Ectodermal cell (in vitro differentiated cells): Measurements from ENCODE around the gene SETD3.

Experiments
- H3K27ac ChIP-seq: 2 replicates; pipeline ENCODE4 v1.7.0; 2013; ENCODE audit warnings: mild to moderate bottlenecking, low read depth, low read length; ENCODE audit not compliant: insufficient read depth, poor library complexity, severe bottlenecking
- H3K27me3 ChIP-seq: 2 replicates; pipeline ENCODE4 v1.7.0; 2013; ENCODE audit warnings: mild to moderate bottlenecking, low read length; ENCODE audit not compliant: insufficient read depth, control insufficient read depth, poor library complexity, severe bottlenecking
- H3K36me3 ChIP-seq: one replicate; pipeline ENCODE4 v1.7.0; 2013; ENCODE audit warnings: low read length; ENCODE audit not compliant: control insufficient read depth, insufficient read depth
- H3K4me1 ChIP-seq: one replicate; pipeline ENCODE4 v1.7.0; 2013; ENCODE audit warnings: low read length; ENCODE audit not compliant: control insufficient read depth, insufficient read depth
- H3K4me3 ChIP-seq: 2 replicates; pipeline ENCODE4 v1.7.0; 2013; ENCODE audit warnings: low read depth, low read length, control low read depth; ENCODE audit not compliant: insufficient read depth
- H3K9me3 ChIP-seq: 2 replicates; pipeline ENCODE4 v1.7.0; 2013; ENCODE audit warnings: mild to moderate bottlenecking, low read length, moderate library complexity; ENCODE audit not compliant: control insufficient read depth
- WGBS, 2 experiments: methylation state at CpG; one replicate each; pipeline ENCODE4 v1.1.7; 2013; ENCODE audit warnings: missing lambda C conversion rate in 2 of 2; 5-methylcytosine and 5-hydroxymethylcytosine counted together

SETD3 gene

DNA sequence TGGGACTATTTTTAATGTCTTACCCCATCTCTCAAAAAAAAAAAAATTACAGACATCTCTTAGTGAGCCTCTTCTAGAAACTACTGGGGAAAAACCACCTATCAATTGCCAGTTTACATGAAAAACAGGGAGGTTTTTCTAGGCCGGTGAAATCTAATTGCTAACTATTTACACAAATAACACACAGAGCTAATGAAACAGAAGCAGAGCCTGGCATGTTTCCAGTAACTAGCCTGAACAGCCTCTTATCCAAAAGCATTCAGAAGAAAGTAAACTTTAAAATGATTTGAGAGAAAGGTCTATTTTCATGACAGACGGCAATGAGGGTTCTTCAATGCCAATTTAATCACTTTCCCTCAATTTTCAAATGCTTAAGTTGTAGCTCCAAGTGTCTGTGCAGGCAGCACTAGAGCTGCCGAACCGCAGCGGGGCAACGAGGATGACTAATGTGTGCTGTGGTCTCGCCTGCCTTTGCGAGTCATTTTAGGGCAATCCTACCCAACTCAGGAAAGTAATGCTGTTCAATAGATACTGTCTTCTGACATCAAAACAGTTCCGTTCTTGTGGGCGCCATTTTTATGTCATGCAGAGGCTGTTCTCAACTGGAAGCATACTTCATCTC lies 84.6 kb downstream of the SETD3 start:
- WGBS, 2 experiments, result 93 to 94% methylated on average over 10 of the region's 10 CpGs
- Histone ChIP-seq H3K4me3 (no peak overlapping the region), H3K27ac (no peak overlapping the region), H3K9me3 (no peaks in the 10 kb centered on the region), H3K27me3 (no peaks in the 10 kb centered on the region), H3K36me3 (peaks cover 25% of the 10 kb centered on the region), H3K4me1 (no peaks in the 10 kb centered on the region)

- Histone ChIP-seq H3K9me3 (no peaks in the 10 kb centered on the region), H3K36me3 (peaks cover 19% of the 10 kb centered on the region), H3K27ac (no peak overlapping the region), H3K27me3 (no peaks in the 10 kb centered on the region), H3K4me1 (no peaks in the 10 kb centered on the region), H3K4me3 (no peak overlapping the region)
- WGBS, 2 experiments, result 83 to 91% methylated on average over 9 of the region's 9 CpGs
Observed at GRCh38 chr14:99394602-99395156, 86.0 kb downstream of the SETD3 start.

GRCh38 chr14:99393059-99393655 lies 87.5 kb downstream of the SETD3 start:
- Histone ChIP-seq H3K4me3 (no peak overlapping the region), H3K27me3 (no peaks in the 10 kb centered on the region), H3K36me3 (peaks cover 10% of the 10 kb centered on the region), H3K27ac (no peak overlapping the region), H3K9me3 (no peaks in the 10 kb centered on the region), H3K4me1 (no peaks in the 10 kb centered on the region)
- 76% methylated on average over 12 of the region's 12 CpGs for WGBS, 2 experiments

DNA sequence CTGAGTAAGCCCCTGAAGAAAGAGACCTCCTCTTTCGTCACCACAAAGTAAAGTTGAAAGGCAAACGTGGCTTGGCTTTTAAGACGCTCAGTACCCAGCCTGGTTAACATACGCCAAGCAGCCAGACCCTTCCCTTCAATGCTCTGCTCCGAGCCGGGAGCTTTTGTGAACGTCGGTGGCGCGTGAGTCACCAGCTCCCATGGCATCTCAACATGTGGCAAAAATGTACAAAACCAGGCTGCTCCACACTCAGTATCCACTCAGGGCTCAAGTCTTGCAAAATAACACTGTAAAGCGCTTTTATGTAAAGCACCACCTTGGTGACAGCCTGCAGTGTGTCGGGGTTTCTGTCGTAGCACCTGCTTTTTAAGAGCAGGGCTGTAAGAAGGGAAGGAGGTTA lies 89.0 kb downstream of the SETD3 start:
- Histone ChIP-seq H3K9me3 (no peaks in the 10 kb centered on the region), H3K27me3 (no peaks in the 10 kb centered on the region), H3K4me1 (no peaks in the 10 kb centered on the region), H3K4me3 (no peak overlapping the region), H3K27ac (no peak overlapping the region), H3K36me3 (peaks cover 3% of the 10 kb centered on the region)
- 77 to 80% methylated on average over 13 of the region's 13 CpGs for WGBS, 2 experiments

DNA sequence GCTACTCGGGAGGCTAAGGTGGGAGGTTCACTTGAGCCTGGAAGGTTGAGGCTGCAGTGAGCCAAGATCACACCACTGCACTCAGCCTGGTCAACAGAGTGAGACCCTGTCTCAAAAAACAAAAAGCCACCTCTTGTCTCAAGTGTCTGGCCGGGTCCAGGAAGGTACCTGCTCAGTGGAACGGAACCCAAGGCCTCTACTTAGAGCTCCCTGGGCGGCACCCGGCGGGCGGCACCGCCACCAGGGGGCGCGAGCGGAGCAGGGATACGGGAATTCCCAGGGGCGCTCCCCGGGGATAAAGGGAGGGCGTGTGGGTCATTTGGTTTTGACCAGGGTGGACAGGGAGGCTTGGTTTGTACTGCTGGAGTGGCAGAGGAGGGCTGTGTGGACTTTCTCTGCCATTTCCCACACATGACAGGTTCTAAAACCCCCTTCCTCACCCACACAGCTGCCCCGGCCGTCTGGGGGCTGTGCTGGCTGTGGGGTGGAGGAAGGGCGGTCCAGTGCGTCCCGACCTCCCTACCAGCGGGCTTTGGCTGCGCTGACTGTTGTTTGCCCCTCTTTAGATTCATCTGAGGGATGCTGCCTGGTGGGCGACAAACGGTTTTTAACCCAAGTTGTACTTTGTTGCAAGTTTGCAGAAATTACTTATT lies 91.4 kb downstream of the SETD3 start:
- no peaks in the 10 kb centered on the region for H3K27me3 ChIP-seq
- no peaks in the 10 kb centered on the region for H3K36me3 ChIP-seq
- H3K27ac ChIP-seq, result no peak overlapping the region
- 38 to 42% methylated on average over 24 of the region's 24 CpGs for WGBS, 2 experiments
- H3K4me3 ChIP-seq, result no peak overlapping the region
- no peaks in the 10 kb centered on the region for H3K9me3 ChIP-seq
- H3K4me1 ChIP-seq, result no peaks in the 10 kb centered on the region

GRCh38 chr14:99388286-99388685 lies 92.4 kb downstream of the SETD3 start:
- Histone ChIP-seq H3K27ac (no peak overlapping the region), H3K27me3 (no peaks in the 10 kb centered on the region), H3K36me3 (no peaks in the 10 kb centered on the region), H3K4me1 (no peaks in the 10 kb centered on the region), H3K4me3 (no peak overlapping the region), H3K9me3 (no peaks in the 10 kb centered on the region)
- WGBS, 2 experiments, result 92 to 94% methylated on average over 12 of the region's 12 CpGs

GRCh38 chr14:99387880-99388279 lies 92.8 kb downstream of the SETD3 start:
- Histone ChIP-seq H3K27me3 (no peaks in the 10 kb centered on the region), H3K36me3 (no peaks in the 10 kb centered on the region), H3K9me3 (no peaks in the 10 kb centered on the region), H3K4me1 (no peaks in the 10 kb centered on the region), H3K27ac (no peak overlapping the region), H3K4me3 (no peak overlapping the region)
- 87 to 97% methylated on average over 5 of the region's 5 CpGs for WGBS, 2 experiments

- Histone ChIP-seq H3K4me1 (no peaks in the 10 kb centered on the region), H3K36me3 (no peaks in the 10 kb centered on the region), H3K27me3 (no peaks in the 10 kb centered on the region), H3K9me3 (no peaks in the 10 kb centered on the region), H3K27ac (no peak overlapping the region), H3K4me3 (no peak overlapping the region)
- WGBS, 2 experiments, result 85 to 89% methylated on average over 20 of the region's 20 CpGs
Observed at GRCh38 chr14:99384450-99385417, 95.9 kb downstream of the SETD3 start.

DNA sequence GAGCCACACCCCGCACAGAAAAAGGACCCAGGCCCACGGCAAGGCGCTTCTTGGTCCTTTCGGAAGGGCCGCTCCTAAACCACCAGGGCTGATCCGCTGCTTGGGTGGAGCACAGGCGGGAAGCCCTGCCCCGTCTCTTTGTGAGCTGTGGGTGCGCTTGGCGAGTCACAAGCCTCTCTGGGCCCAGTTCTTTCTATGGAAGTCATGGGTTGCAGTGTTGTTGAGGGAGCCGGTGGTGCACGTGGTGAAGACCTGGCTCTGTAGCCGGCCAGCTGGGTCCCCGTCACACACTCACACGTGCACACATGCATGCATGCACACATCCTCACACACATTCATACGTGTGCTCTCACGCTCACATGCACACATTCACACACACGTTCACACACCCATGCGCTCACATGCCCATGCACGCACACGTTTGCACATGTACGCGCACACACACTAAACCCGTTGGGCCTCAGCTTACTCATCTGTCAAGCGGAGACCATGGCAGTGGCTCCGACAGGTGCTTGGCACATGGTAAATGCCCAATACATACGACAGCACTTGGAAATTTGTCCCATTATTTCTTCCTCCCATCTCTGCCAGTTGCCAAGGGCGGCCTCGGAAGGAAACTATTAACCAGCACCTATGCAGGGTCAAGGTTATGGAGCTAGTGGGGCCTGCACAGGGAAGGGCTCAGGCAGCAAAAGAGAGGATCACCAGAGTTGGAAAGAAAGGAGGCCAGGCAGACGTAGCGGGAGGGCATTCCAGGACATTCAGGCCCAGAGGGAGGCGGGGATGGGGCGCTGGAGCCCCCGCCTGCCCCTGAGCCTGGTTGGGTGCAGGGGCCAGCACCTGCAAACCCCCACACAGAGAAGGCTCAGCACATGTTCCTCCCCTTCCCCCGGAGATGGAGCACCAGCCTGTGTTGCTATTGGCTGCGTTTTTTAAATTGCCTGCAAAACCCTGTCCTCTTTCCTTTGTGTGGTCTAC lies 96.9 kb downstream of the SETD3 start:
- H3K9me3 ChIP-seq, result no peaks in the 10 kb centered on the region
- no peaks in the 10 kb centered on the region for H3K36me3 ChIP-seq
- no peak overlapping the region for H3K27ac ChIP-seq
- WGBS, 2 experiments, result 85% methylated on average over 36 of the region's 36 CpGs
- H3K27me3 ChIP-seq, result no peaks in the 10 kb centered on the region
- H3K4me1 ChIP-seq, result no peaks in the 10 kb centered on the region
- H3K4me3 ChIP-seq, result no peak overlapping the region
